ENCODE results near the gene SF3B3.

DNA sequence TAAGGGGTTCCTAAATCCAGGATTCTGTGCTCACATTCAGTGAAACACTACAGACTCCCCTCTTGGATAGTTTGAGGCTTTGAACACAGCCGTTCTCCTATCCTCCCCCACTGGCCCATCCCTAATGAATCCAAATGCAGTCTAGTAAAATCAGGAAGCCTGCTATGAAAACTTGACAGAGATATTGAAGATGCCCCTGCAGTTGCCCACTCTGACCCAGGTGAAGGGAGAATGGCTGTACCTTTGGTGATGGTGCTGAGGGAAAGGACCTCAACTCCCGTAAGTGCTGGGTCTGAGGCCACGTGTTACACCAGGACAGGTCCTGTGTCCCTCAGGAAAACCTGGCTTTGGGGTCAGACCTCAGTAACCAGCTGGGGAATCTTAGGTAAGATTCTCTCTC is 54.4 kb downstream of the SF3B3 start:
- TF ChIP-seq, protein P1, sequence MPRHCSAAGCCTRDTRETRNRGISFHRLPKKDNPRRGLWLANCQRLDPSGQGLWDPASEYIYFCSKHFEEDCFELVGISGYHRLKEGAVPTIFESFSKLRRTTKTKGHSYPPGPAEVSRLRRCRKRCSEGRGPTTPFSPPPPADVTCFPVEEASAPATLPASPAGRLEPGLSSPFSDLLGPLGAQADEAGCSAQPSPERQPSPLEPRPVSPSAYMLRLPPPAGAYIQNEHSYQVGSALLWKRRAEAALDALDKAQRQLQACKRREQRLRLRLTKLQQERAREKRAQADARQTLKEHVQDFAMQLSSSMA (CRISPR knock-in tag; IDR thresholded peaks at IDR 0.05), result no peak
- TF ChIP-seq ZNF430 (CRISPR knock-in tag; IDR thresholded peaks at IDR 0.05) (no peak), USF2 (IDR thresholded peaks at IDR 0.05; ENCODE audit: low read depth, low read length) (no peak), USF2 (CRISPR knock-in tag; IDR thresholded peaks at IDR 0.05; ENCODE audit: borderline replicate concordance) (no peak), HNRNPH1 (optimal IDR thresholded peaks at IDR 0.05; ENCODE audit: low read depth, low read length) (no peak), HCFC1 (IDR thresholded peaks at IDR 0.05; ENCODE audit: low read depth, low read length) (no peak), ZBTB10 (CRISPR knock-in tag; IDR thresholded peaks at IDR 0.05; ENCODE audit: borderline replicate concordance) (no peak), POLR2AphosphoS2 (IDR thresholded peaks at IDR 0.05; ENCODE audit: low read depth, low read length) (no peak), REPIN1 (CRISPR knock-in tag; IDR thresholded peaks at IDR 0.05; ENCODE audit: borderline replicate concordance, low read depth) (no peak), POLR2A (IDR thresholded peaks at IDR 0.05; ENCODE audit: insufficient read depth in 1 of 2, low read depth in 2 of 2, low read length in 2 of 2) (0 out of 4 replicates have a peak, but pooled peaks of 1 of the 2 experiments have one; percentile 1), FOXJ3 (CRISPR knock-in tag; IDR thresholded peaks at IDR 0.05; ENCODE audit: borderline replicate concordance) (no peak), POLR2AphosphoS5 (IDR thresholded peaks at IDR 0.05; ENCODE audit: low read depth, low read length) (no peak)
